HG03060 (cell line): ENCODE data around the gene IRAG1.

Experiments
- ATAC-seq: cut with Tn5 transposase; IDR thresholded peaks from one replicate; pipeline ENCODE4 v1.9.1; 2021; ENCODE audit warnings: low read depth, moderate number of reproducible peaks; ENCODE audit not compliant: unreplicated experiment

The IRAG1 gene

GRCh38 chr11:10650166-10650565 lies 43.4 kb downstream of the IRAG1 start:
- no peak for ATAC-seq

- ATAC-seq, result no peak
These were observed 44.7 kb downstream of the IRAG1 start for GRCh38 chr11:10648871-10649270.

DNA sequence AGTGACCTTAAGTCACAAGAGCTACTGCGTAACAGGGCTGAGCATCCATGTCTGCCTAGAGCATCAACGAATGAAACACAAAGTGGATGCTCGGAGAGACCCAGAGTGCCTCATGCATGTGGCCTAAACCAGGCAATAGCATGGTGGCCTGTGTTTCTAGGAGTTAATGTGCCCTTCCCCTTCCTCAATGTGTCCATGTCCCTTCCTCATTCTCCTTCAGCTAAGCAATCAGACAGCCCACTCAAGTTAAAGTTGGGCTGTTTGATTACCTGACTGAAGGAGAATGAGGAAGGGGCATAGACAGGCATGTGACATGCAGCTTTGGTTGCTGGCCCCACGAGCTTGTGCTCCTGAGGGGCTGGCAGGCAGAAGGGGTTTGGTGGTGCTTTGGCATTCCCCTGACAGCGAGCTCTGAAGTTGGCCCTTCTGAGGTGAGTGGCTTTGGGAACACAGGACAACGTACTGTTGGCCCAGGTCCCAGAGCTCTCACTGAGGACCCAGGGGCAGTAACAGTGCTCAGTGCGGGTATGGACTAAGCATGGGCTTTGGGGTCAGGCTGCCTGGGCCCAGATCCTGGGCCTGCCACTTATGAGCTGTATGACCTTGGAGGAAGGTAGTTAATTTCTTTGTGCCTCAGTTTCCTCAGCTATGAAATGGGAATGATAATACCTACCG lies 46.7 kb downstream of the IRAG1 start:
- no peak for ATAC-seq

DNA sequence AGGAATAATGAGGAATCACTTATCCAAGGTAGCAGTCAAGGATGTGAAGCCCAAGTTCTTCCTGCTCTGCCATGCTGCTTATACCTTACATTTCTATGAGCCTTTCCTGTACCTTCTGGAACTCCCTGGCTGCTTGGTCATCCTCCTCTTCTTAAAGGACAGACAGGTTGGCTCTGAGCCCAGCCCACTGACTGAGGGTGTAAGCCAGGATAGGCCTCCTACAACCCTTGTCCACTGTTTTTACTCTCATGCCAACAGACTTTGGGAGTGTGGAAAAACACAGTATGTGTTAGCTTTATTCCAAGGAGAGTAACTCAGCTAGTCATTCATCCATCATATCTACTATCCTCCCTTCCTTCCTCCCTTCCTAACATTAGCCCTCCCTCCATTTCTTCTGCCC lies 47.5 kb downstream of the IRAG1 start:
- no peak for ATAC-seq

DNA sequence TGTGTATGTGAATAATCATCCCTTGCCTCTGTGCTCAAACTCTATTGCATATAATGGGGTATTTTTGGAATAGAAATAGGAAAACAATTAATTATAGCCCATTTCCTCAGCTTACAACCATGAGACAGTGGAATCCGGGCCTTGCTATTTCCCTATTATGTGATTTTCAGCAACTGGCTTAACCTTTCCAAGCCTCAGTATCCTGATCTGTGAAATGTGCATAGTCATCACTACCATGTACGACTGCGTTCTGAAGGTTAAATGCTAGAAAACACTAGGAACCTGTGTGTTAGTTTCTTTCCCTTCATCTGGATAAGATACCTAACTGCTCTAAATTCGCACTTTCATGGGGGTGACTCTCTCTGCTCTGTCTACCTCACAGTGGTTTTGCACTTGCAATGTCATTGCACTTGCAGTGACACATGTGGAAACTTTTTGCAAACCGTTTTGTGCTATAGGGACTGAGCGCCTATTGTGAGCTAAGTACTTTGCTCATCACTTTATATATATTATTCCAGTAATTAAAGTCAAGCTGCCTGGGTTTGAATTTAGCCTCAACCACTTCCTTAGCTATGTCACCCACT lies 48.3 kb downstream of the IRAG1 start:
- ATAC-seq, result no peak
